Heart left ventricle (tissue), 13 donors: ENCODE data around the gene SPO11.

Experiments used
- CTCF ChIP-seq, 12 donors: fragments of 200-600 bp; sonication (generic) in 4 of 12; IDR thresholded peaks; one replicate each; pipeline versions ENCODE4 v1.5.0 to v1.8.0; 2018 to 2022; ENCODE audit warnings: antibody characterized with exemption in 12 of 12, mild to moderate bottlenecking in 5 of 12
- POLR2A ChIP-seq, 2 donors: fragments of 450-650 bp; IDR thresholded peaks; one replicate each; pipeline ENCODE4 v1.6.1; 2017; ENCODE audit warnings: antibody characterized with exemption in 2 of 2, mild to moderate bottlenecking in 2 of 2, moderate library complexity in 2 of 2
- donor health status: ischemic (EF 13 %, LVEDD 7.1; RV severe dilation, severe dysfunction).
- donor health status: DM: no; HTN: yes; CAD: no.
- donor health status: DM: no; HTN: no; CAD: no.
- donor health status: ischemic (EF 25% LVEDD 6.9; RV normal size, moderate dysfunction).
- donor health status: ischemic (EF 25% LVEDD 5.7; RV mildly dilated, moderate dysfunction).
- donor health status: ischemic (EF 35%, LVEDD 5.7; RV mildly dilated, moderate dysfunction).
- donor health status: nonischemic (EF 11% LVEDD 7.7; RV severe dilation, severe dysfunction).
- donor health status: DM: yes; HTN: yes; CAD: no.
- donor health status: PGD.
- donor health status: ischemic (EF 29% LVEDD 5.4; RV normal size, mild dysfunction).
- donor health status: nonischemic (EF 23%, LVEDD 6.1; RV moderate dilation, normal function).

DNA sequence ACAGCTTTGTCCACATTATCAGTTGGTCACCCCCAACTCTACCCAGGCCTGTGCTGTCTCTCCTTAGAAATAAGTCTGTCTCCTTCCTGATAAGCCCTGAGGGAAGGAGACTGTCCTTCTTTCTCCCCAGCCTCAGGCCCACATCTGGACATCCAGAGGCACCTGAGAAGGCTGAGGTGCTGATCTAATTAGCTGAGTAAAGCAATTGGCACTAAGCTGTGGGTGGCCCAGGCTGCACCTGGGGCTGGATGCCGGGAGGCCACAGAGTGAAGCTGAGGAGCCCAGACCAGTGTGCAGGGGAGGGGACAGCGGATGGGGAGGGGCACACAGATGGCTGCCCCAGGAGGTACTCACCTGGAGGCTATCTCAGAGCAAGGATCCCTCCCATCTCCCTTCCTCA lies 37.0 kb upstream of the SPO11 start:
- no peak for TF ChIP-seq CTCF (IDR thresholded peaks at IDR 0.05)
- no peak for TF ChIP-seq POLR2A (IDR thresholded peaks at IDR 0.05)
